ENCODE results near the gene COX7A1.

COX7A1 gene

GRCh38 chr19:36111200-36111539 is 41.1 kb downstream of the COX7A1 start:
- DNase-seq: no peak

- no peak for DNase-seq
Observed at GRCh38 chr19:36110487-36111199, 41.6 kb downstream of the COX7A1 start, which contains the start of gene OVOL3. Gene OVOL3, plus strand, starts transcription at chr19:36111143. Its CDS starts 60 bp downstream, at chr19:36111203.

- DNase-seq: no peak
Observed at GRCh38 chr19:36108684-36109083, 43.6 kb downstream of the COX7A1 start.

GRCh38 chr19:36106991-36107390 is 45.3 kb downstream of the COX7A1 start:
- DNase-seq: no peak

GRCh38 chr19:36106441-36106840 is 45.8 kb downstream of the COX7A1 start:
- DNase-seq: no peak

DNA sequence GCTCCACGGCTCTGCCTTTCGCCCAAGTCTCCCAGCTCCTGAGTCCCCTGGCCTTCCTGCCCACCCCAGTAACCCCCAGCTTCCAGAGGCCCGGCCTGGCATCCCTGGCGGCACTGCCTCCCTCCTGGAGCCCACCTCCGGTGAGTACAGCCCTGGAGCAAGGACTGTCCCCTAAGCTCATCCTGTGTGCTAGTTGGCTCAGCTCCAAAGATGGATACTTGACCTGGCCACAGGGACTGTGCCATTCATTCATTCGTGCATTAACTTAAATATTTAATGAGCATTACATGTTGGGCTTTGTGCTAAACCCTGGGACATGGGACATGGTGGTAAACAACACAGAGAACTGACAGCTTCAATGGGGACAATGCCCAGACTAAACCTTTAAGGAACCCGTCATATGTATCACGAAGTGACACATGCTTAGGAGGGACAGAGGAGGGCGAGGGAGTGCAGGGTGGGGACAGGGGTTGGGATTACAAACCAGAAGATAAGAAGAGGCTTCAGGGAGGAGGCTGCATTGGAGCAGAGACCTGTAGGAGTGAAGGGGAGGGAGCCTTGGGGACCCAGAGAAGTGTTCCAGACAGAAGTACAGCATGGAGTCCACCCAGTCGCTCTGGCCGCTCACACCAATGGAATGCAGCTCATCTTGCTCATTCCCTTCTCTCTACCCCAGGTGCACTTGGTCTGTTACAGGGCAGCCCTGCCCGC is 48.2 kb downstream of the COX7A1 start:
- DNase-seq: no peak

- DNase-seq: no peak
Observed at GRCh38 chr19:36103040-36103626, 49.1 kb downstream of the COX7A1 start.

DNA sequence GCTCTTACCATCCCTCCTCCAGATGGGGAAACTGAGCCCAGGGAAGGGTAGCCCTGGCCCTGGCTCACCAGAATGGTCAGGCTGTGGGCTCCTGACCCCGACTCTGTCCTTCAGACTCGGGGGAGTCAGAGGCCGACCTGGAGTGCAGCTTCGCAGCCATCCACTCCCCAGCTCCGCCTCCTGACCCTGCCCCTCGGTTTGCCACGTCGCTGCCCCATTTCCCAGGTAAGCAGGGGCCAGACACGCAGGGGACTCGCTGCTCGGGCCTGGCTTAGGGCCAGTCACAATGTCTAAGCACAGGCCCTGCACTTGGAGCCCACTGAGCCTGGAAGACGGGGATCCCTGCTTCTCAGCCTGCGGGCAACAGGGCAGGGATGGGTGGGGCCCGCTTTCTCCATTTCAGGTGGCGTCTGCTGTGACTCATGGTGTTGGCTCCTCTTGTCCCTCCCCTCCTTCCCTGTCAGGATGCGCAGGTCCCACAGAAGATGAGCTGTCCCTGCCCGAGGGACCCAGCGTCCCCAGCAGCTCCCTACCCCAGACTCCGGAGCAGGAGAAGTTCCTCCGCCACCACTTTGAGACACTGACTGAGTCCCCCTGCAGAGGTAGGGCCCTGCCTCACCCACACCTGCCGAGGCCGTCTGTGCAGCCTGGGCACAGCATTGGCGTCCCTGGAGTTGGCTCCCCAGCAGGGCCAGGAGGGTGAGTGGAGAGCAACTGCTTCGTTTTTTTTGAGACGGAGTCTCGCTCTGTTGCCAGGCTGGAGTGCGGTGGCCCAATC is 50.5 kb downstream of the COX7A1 start:
- no peak for DNase-seq

Data from fibroblast of skin of abdomen (primary cell).